NCI-H510A (cell line): ENCODE measurements around the gene VKORC1L1.
"Not testable (repeated sequence)": the region's sequence is repeated elsewhere in the genome, so short reads cannot be mapped to it uniquely, and the experiment has no call there.

Experiments
- DNase-seq: peaks from one replicate; lab custom pipeline; 2025; lab: John Stamatoyannopoulos, UW

Gene VKORC1L1

GRCh38 chr7:65885533-65885932 is 12.7 kb downstream of the VKORC1L1 start:
- DNase-seq, result not testable (repeated sequence)

GRCh38 chr7:65888434-65889156 is 15.7 kb downstream of the VKORC1L1 start:
- DNase-seq, result not testable (repeated sequence)

GRCh38 chr7:65889722-65890121 is 16.8 kb downstream of the VKORC1L1 start:
- not testable (repeated sequence) for DNase-seq

- no peak for DNase-seq
Measured at GRCh38 chr7:65892161-65892560, 19.3 kb downstream of the VKORC1L1 start.

- DNase-seq, result no peak
Measured at GRCh38 chr7:65892835-65893234, 20.0 kb downstream of the VKORC1L1 start.

- no peak for DNase-seq
Measured at GRCh38 chr7:65896279-65896870, 23.5 kb downstream of the VKORC1L1 start.

GRCh38 chr7:65897289-65897688 is 24.4 kb downstream of the VKORC1L1 start:
- not testable (repeated sequence) for DNase-seq

GRCh38 chr7:65898677-65899447 is 26.0 kb downstream of the VKORC1L1 start:
- not testable (repeated sequence) for DNase-seq

- no peak for DNase-seq
Measured at GRCh38 chr7:65902306-65902705, 29.4 kb downstream of the VKORC1L1 start.

GRCh38 chr7:65907501-65908198 is 34.8 kb downstream of the VKORC1L1 start:
- no peak for DNase-seq

- no peak for DNase-seq
Measured at GRCh38 chr7:65910237-65910636, 37.4 kb downstream of the VKORC1L1 start.

GRCh38 chr7:65912237-65912636 is 39.4 kb downstream of the VKORC1L1 start:
- no peak for DNase-seq

GRCh38 chr7:65915921-65916657 is 43.2 kb downstream of the VKORC1L1 start:
- DNase-seq, result no peak

- DNase-seq, result no peak
Measured at GRCh38 chr7:65923316-65923715, 50.4 kb downstream of the VKORC1L1 start.

GRCh38 chr7:65924193-65924592 is 51.3 kb downstream of the VKORC1L1 start:
- DNase-seq, result no peak

GRCh38 chr7:65925040-65925439 is 52.2 kb downstream of the VKORC1L1 start:
- DNase-seq, result no peak

GRCh38 chr7:65926588-65926987 is 53.7 kb downstream of the VKORC1L1 start:
- no peak for DNase-seq

- no peak for DNase-seq
Measured at GRCh38 chr7:65927489-65928448, 54.9 kb downstream of the VKORC1L1 start.

- DNase-seq, result no peak
Measured at GRCh38 chr7:65931685-65932084, 58.8 kb downstream of the VKORC1L1 start.

- DNase-seq, result no peak
Measured at GRCh38 chr7:65937296-65937695, 64.4 kb downstream of the VKORC1L1 start.
